GM20431 (cell line): ENCODE results near the gene SENP1.

Experiments used
- in situ Hi-C: fragments of 300-500 bp; cut with MseI, MboI; formaldehyde crosslinking; loops from one replicate; pipeline ENCODE4 v1.15.0; 2020; ENCODE audit warnings: low sequenced_read_pairs; ENCODE audit not compliant: unreplicated experiment

Gene SENP1

GRCh38 chr12:48004053-48004941, 101.6 kb downstream of the SENP1 start, which contains the start of gene COL2A1:
Gene COL2A1 (minus strand): TSS chr12:48004476. CDS start chr12:48004321, 155 bp downstream.
- in situ Hi-C loops: no loop called here

GRCh38 chr12:48003226-48004052, 102.4 kb downstream of the SENP1 start:
- in situ Hi-C loops: no loop called here

GRCh38 chr12:48002773-48003218, 103.1 kb downstream of the SENP1 start:
- in situ Hi-C loops: no loop called here

GRCh38 chr12:48002414-48002730, 103.5 kb downstream of the SENP1 start:
- in situ Hi-C loops: no loop called here

GRCh38 chr12:48001505-48002413, 104.1 kb downstream of the SENP1 start:
- in situ Hi-C loops: no loop called here

GRCh38 chr12:48000878-48001504, 104.9 kb downstream of the SENP1 start:
- in situ Hi-C loops: no loop called here

GRCh38 chr12:47999816-48000215, 106.1 kb downstream of the SENP1 start:
- in situ Hi-C loops: no loop called here

- in situ Hi-C loops: no loop called here
Observed at GRCh38 chr12:47997321-47997720, 108.6 kb downstream of the SENP1 start.

GRCh38 chr12:47995981-47996401, 109.9 kb downstream of the SENP1 start:
- in situ Hi-C loops: no loop called here

GRCh38 chr12:47993491-47993890, 112.4 kb downstream of the SENP1 start:
- in situ Hi-C loops: no loop called here
